Thymus (tissue), 14 donors: ENCODE measurements around the gene TMEFF2. TPM values are rescaled to one million over a fixed set of nuclear protein-coding genes. Genes with fewer than 3 reads are reported as not detected.

Source experiments
- DNase-seq, 9 donors: peaks; one replicate each; pipeline ENCODE4 v3.0.0-alpha.2; 2013; ENCODE audit warnings: low spot score in 9 of 9, low read depth in 6 of 9, missing footprints in 1 of 9
- H3K27ac ChIP-seq, 2 donors: one replicate each; pipeline ENCODE4 v1.5.1; 2013; ENCODE audit warnings: control low read depth in 1 of 2, low read depth in 1 of 2, low read length in 1 of 2, mild to moderate bottlenecking in 1 of 2, moderate library complexity in 1 of 2
- H3K27me3 ChIP-seq, 2 donors: one replicate each; pipeline ENCODE4 v1.5.1; 2013; ENCODE audit warnings: low read length in 1 of 2; ENCODE audit not compliant: control insufficient read depth in 2 of 2, insufficient read depth in 1 of 2
- H3K36me3 ChIP-seq, 2 donors: one replicate each; pipeline ENCODE4 v1.5.1; 2013; ENCODE audit warnings: low read length in 1 of 2, mild to moderate bottlenecking in 1 of 2, moderate library complexity in 1 of 2; ENCODE audit not compliant: control insufficient read depth in 2 of 2, insufficient read depth in 2 of 2
- H3K4me1 ChIP-seq, 2 donors: one replicate each; pipeline ENCODE4 v1.5.1; 2013; ENCODE audit warnings: low read length in 2 of 2; ENCODE audit not compliant: control insufficient read depth in 2 of 2, insufficient read depth in 2 of 2
- H3K4me3 ChIP-seq, 2 donors: one replicate each; pipeline ENCODE4 v1.5.1; 2013; ENCODE audit warnings: low read length in 2 of 2, control low read depth in 1 of 2, mild to moderate bottlenecking in 1 of 2
- H3K9me3 ChIP-seq, 2 donors: one replicate each; pipeline ENCODE4 v1.5.1; 2013; ENCODE audit warnings: low read length in 1 of 2, mild to moderate bottlenecking in 1 of 2; ENCODE audit not compliant: control insufficient read depth in 2 of 2, insufficient read depth in 1 of 2
- WGBS: extraction: QIAGEN DNeasy Blood & Tissue Kit; methylation state at CpG from one replicate; pipeline ENCODE4 v1.1.7; 2013; 5-methylcytosine and 5-hydroxymethylcytosine counted together
- long read RNA-seq, 10 donors: transcript quantifications; one replicate each; lab custom pipeline, GENCODE V29; 2026
- polyA plus RNA-seq: library from polyadenylated mRNA; stranded (reverse); fragments of 200-250 nt; gene quantifications from one replicate; pipeline ENCODE4 v1.2.3, GENCODE V29; 2013
- total RNA-seq: library from RNA; stranded (reverse); fragments of 120-200 nt; gene quantifications from one replicate; pipeline ENCODE4 v1.2.4, GENCODE V29; 2013
- donor health status: healthy.

TMEFF2 gene, protein sequence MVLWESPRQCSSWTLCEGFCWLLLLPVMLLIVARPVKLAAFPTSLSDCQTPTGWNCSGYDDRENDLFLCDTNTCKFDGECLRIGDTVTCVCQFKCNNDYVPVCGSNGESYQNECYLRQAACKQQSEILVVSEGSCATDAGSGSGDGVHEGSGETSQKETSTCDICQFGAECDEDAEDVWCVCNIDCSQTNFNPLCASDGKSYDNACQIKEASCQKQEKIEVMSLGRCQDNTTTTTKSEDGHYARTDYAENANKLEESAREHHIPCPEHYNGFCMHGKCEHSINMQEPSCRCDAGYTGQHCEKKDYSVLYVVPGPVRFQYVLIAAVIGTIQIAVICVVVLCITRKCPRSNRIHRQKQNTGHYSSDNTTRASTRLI
- 1.2 TPM for total RNA-seq
- 0.05 TPM for polyA plus RNA-seq
- long read RNA-seq, donor 1, result 0 reads
- long read RNA-seq, donor 2, partial matches to known transcripts, result 0 of 2 reads
- long read RNA-seq, donor 2, other reads (novel, unspliced or antisense), result 0 of 2 reads
- long read RNA-seq, donor 3, result 0 reads
- long read RNA-seq, donor 4, result 0 reads
- long read RNA-seq, donor 5, partial matches to known transcripts, result 0 of 1 reads
- long read RNA-seq, donor 5, other reads (novel, unspliced or antisense), result 0 of 1 reads
- long read RNA-seq, donor 6, partial matches to known transcripts, result 0 of 1 reads
- long read RNA-seq, donor 6, other reads (novel, unspliced or antisense), result 0 of 1 reads
- long read RNA-seq, donor 7, result 0 reads
- long read RNA-seq, donor 8, result 0 reads
- long read RNA-seq, donor 9, result 0 reads
- long read RNA-seq, donor 10, partial matches to known transcripts, result 0 of 1 reads
- long read RNA-seq, donor 10, other reads (novel, unspliced or antisense), result 0 of 1 reads

DNA sequence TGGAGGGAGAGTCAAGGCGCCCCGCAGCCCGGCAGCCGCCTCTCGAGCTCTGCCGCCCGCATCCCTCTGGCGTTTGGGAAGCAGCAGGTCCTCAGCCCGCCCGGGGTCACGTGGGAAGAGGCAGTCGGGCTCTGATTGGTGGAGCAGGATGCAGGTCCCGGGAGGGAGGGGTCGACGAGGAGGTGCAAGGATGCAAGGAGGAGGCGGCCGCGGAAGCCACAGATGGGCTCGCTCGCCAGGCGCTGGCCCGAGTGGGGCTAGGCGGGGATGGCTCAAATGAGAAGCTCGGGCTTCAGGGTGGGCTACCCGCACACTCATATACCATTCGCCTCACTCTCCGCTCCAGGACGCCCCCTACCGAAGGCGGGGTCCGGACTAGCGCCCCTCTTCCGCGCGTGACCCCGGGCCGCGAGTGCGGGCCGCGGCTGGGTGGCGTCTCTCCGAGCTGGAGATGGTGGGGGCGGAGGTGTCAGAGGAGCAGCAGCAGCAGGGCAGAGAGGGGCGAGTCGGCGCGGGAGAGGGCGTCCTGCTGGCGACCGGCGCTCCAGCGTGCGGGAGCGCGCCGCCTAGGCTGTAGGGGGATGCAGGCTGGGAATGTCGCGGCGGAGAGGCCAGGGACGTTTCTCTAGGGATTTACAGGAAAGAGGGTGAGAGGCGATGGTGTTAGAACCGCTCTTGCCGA lies at the start of gene TMEFF2:
TSS of gene TMEFF2 (minus strand) at position 68 of the 682 bp plus-strand sequence. CDS start 409 bp downstream, outside the sequence.
- Histone ChIP-seq H3K4me3 (peak within 1 kb of the TSS; percentile 23 to 29), H3K27ac (no peak within 1 kb of the TSS), H3K27me3 (peaks cover 42 to 70% of the 10 kb centered on the region in 2 donors), H3K4me1 (peaks cover 4 to 27% of the 10 kb centered on the region in 2 donors), H3K9me3 (peaks cover 0 to 11% of the 10 kb centered on the region in 2 donors), H3K36me3 (no peaks in the 10 kb centered on the region)
- 1% methylated on average over 64 of the region's 64 CpGs for WGBS
- peak in 5 of 9 donors; percentile 15 to 57 (median 33) for DNase-seq

DNA sequence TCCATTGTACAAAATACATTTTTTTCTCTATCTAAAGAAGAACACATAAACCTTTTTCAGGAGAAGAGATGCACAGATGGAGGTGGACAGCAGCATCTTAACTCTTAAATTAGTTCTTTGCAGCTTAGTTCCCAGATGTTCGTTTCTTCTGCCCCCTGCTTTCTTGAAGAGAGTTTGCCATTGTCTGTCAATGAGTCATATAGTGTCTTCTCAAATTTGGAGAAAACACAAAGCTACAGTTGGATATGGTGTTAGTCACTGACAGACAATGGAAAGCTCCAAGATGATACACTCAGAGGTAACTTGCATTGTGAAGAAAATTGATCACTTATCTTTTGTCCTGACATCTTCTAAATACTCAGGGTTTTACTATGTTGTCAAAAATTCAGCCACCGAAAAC lies 48.8 kb upstream of the TMEFF2 start:
- no peaks in the 10 kb centered on the region for H3K36me3 ChIP-seq
- no peak for DNase-seq
- H3K9me3 ChIP-seq, result no peaks in the 10 kb centered on the region
- H3K27ac ChIP-seq, result no peak overlapping the region
- WGBS, result 95% methylated on average over 2 of the region's 2 CpGs
- no peak overlapping the region for H3K4me3 ChIP-seq
- H3K27me3 ChIP-seq, result no peaks in the 10 kb centered on the region
- no peaks in the 10 kb centered on the region for H3K4me1 ChIP-seq

DNA sequence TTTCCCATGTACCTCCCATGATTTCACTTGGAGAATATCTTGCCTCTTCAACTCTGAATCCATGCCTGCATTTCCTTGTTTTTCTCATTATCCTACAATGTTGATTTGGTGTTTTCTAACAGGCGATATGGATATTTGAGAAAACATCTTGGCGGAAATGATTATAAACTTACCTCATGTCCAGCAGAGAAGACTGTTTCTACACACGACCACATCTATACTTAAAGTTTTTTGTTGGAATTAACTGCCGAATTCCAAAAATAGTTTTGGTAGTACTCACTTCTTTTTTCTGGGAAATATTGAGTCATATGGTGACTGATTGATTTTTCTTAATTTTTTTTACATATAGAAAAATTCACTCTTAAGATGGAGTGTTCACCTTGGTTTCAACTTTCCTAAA lies 41.4 kb upstream of the TMEFF2 start:
- no peak for DNase-seq
- no peaks in the 10 kb centered on the region for H3K4me1 ChIP-seq
- 83% methylated on average over 4 of the region's 4 CpGs for WGBS
- no peak overlapping the region for H3K27ac ChIP-seq
- no peak overlapping the region for H3K4me3 ChIP-seq
- no peaks in the 10 kb centered on the region for H3K36me3 ChIP-seq
- H3K9me3 ChIP-seq, result no peaks in the 10 kb centered on the region
- H3K27me3 ChIP-seq, result no peaks in the 10 kb centered on the region

DNA sequence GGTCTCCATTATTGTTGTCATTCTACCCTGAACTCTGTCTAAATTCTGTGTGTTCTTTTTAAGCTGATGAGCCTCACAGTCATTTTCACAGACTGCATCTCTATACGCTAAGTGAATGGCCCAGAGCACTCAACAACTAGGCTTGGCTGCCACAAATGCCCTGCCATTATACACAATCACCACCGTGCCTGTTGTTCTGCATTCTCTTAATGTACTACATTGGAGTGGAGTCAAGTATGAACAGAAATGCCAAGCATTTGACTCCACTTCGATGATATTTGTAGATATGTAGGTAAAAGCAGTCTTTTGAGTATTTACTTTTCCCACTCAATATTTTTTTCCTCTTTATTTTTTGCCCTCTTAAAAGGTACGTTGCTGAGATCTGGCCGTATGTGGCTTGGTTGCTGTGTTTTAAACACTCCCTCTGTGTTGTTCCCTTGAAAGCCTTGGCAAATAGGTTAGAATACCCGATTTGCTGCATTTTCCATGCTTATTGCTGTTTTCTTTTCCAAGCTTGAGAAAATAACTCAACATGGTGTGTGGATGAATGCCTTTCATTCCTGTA lies 36.2 kb upstream of the TMEFF2 start:
- no peaks in the 10 kb centered on the region for H3K4me1 ChIP-seq
- H3K9me3 ChIP-seq, result no peaks in the 10 kb centered on the region
- no peaks in the 10 kb centered on the region for H3K27me3 ChIP-seq
- 92% methylated on average over 6 of the region's 6 CpGs for WGBS
- DNase-seq, result no peak
- H3K36me3 ChIP-seq, result no peaks in the 10 kb centered on the region
- H3K27ac ChIP-seq, result no peak overlapping the region
- H3K4me3 ChIP-seq, result no peak overlapping the region

DNA sequence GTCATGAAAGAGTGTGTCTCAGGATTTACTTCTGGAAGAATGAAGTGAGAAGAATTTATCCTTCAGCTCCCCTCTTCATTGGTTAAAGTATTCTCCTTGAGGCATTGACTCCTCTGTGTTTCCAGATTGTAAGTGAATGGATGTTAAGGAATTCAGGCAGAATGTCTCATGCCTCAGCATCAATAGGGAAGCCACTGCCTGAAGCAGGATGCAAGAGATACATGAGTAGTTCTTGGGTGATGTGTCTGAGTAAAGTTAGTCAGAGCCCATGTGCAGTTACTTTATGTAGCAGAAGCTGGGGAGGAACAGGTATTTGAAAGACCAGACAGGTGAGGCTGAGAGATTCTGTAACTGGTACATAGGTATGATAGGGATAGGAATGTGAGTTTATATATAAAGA lies 34.0 kb upstream of the TMEFF2 start:
- Histone ChIP-seq H3K36me3 (no peaks in the 10 kb centered on the region), H3K9me3 (no peaks in the 10 kb centered on the region), H3K27me3 (no peaks in the 10 kb centered on the region)

DNA sequence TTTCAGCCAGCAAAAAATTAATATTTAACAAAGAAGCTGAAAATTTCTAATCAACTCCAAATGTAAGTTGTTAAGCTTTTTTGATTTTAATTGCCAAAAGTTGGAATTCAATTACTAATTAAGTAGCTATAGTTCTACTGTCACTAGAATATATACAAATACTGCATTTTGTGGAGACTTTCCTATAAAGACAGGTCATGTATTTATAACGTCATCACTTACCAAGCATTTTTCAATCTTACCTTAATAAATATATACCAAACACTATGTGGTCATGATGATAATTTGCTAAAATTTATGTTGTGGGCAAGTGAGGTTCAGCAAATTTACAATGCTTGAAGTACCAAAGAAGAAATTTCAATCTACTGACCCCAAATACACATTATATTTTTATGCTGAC lies 24.2 kb upstream of the TMEFF2 start:
- DNase-seq, result no peak
- Histone ChIP-seq H3K27ac (no peak overlapping the region), H3K36me3 (no peaks in the 10 kb centered on the region), H3K4me1 (no peaks in the 10 kb centered on the region), H3K27me3 (no peaks in the 10 kb centered on the region), H3K9me3 (no peaks in the 10 kb centered on the region), H3K4me3 (no peak overlapping the region)
- 95% methylated on average over 1 of the region's 1 CpG for WGBS

More for the DNA sequence above, 34.0 kb upstream of the TMEFF2 start:
- H3K4me3 ChIP-seq, result no peak overlapping the region
- no peak for DNase-seq
- H3K27ac ChIP-seq, result no peak overlapping the region
- no peaks in the 10 kb centered on the region for H3K4me1 ChIP-seq

DNA sequence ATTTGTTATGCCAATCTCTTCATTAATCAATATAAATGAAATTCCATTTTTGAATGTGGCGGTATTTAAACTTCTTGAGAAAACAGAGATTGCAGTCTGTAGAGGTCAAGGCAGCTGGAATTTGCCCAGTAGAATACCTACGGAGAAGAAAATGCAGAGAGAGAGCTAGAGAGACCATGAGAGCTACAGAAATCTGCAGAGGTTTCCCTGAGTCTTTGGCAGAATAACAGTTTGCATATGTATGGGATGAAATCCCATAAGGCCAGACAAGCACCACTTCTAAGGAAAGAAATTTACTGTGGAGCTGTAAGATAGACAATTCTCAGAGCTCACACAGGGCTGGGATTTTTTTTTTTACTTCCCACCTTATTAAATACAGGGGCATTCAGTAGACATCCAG lies 23.6 kb upstream of the TMEFF2 start:
- Histone ChIP-seq H3K4me1 (no peaks in the 10 kb centered on the region), H3K27ac (no peak overlapping the region), H3K36me3 (no peaks in the 10 kb centered on the region), H3K9me3 (no peaks in the 10 kb centered on the region), H3K27me3 (no peaks in the 10 kb centered on the region), H3K4me3 (no peak overlapping the region)
- WGBS, result 95% methylated on average over 2 of the region's 2 CpGs
- DNase-seq, result no peak

DNA sequence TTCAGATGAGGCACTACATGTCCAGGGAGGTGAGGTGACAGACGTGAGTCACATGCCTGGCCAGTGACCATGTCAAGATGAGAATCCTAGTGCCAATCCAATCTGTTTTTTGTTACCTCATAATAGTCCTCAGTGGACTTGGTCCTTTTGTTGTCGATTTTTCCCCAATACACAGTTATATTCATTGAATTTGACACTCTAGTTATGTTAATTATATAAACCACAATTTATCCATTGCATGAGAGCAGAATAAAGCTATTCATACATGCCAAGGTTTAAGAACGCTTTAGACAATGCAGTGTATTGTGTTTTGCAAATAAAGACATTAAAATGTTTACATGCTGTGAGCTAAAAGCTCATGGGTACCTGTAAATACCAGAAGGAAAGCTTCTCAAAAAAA lies 21.6 kb upstream of the TMEFF2 start:
- no peaks in the 10 kb centered on the region for H3K9me3 ChIP-seq
- 95% methylated on average over 3 of the region's 3 CpGs for WGBS
- H3K4me3 ChIP-seq, result no peak overlapping the region
- H3K27ac ChIP-seq, result no peak overlapping the region
- H3K27me3 ChIP-seq, result no peaks in the 10 kb centered on the region
- no peaks in the 10 kb centered on the region for H3K4me1 ChIP-seq
- H3K36me3 ChIP-seq, result no peaks in the 10 kb centered on the region
- no peak for DNase-seq
